Epithelial cell of proximal tubule (primary cell): Measurements from ENCODE around the gene INPP5K. TPM values are rescaled to one million over a fixed set of nuclear protein-coding genes. Genes with fewer than 3 reads are reported as not detected.
"Not testable (repeated sequence)": the region's sequence is repeated elsewhere in the genome, so short reads cannot be mapped to it uniquely, and the experiment has no call there.

Experiments
- DNase-seq: peaks from one replicate; pipeline ENCODE4 v3.0.0-alpha.2; 2011; ENCODE audit warnings: low read depth
- H3K4me3 ChIP-seq: 2 replicates; pipeline ENCODE4 v1.5.1; 2011; ENCODE audit warnings: low read depth, mild to moderate bottlenecking, low read length
- total RNA-seq: library from RNA; depleted of rRNA; stranded (reverse); fragments of >200 nt; gene quantifications from 2 replicates; pipeline ENCODE4 v1.2.3, GENCODE V29; 2015
- TF ChIP-seq, protein P1 (sequence below): conservative IDR thresholded peaks from 2 replicates; pipeline ENCODE4 v1.5.1; 2012; ENCODE audit warnings: low read depth, mild to moderate bottlenecking, low read length

The INPP5K gene
- total RNA-seq, 1 donor from 2014 or later, result 10.7 TPM

DNA sequence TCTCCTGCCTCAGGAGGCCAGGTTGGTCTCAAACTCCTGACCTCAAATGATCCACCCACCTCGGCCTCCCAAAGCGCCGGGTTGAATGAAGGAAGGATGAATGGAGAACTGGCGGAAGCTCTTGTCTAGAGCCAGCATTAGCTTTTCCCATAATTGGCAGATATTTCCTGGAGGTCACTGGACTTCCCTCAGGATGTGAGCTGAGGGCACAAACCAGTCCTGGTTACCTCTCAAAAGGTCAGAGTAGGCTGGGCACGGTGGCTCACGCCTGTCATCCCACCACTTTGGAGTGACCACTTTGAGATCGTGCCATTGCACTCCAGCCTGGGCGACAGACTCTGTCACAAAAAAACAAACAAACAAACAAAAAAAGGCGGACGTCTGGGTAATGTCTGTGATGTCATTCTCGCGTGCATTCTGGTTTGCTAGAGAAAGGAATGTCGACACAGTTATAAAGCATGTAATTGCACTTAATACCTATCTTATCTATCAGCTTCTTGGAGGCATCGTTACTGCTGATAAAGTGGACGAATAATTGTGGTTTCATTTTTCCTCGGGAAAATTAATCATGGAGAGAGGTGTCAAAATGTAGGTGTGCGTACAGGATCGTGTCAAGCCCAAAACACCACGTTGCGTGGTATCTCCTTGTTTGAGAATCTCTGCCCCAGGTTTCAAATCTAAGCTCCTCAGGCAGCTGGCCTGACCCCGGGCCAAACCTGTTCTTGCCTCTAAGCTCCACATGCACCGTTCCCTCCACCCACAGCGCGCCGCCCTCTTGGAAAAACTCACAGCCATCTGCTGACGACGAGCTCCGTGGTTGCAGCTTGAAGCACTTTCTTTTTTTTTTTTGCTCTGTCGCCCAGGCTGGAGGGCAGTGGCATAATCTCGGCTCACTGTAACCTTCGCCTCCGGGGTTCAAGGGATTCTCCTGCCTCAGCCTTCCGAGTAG, 54.0 kb downstream of the INPP5K start:
- TF ChIP-seq, protein P1, sequence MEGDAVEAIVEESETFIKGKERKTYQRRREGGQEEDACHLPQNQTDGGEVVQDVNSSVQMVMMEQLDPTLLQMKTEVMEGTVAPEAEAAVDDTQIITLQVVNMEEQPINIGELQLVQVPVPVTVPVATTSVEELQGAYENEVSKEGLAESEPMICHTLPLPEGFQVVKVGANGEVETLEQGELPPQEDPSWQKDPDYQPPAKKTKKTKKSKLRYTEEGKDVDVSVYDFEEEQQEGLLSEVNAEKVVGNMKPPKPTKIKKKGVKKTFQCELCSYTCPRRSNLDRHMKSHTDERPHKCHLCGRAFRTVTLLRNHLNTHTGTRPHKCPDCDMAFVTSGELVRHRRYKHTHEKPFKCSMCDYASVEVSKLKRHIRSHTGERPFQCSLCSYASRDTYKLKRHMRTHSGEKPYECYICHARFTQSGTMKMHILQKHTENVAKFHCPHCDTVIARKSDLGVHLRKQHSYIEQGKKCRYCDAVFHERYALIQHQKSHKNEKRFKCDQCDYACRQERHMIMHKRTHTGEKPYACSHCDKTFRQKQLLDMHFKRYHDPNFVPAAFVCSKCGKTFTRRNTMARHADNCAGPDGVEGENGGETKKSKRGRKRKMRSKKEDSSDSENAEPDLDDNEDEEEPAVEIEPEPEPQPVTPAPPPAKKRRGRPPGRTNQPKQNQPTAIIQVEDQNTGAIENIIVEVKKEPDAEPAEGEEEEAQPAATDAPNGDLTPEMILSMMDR, result no peak
- no peak for DNase-seq
- no peak overlapping the region for H3K4me3 ChIP-seq

DNA sequence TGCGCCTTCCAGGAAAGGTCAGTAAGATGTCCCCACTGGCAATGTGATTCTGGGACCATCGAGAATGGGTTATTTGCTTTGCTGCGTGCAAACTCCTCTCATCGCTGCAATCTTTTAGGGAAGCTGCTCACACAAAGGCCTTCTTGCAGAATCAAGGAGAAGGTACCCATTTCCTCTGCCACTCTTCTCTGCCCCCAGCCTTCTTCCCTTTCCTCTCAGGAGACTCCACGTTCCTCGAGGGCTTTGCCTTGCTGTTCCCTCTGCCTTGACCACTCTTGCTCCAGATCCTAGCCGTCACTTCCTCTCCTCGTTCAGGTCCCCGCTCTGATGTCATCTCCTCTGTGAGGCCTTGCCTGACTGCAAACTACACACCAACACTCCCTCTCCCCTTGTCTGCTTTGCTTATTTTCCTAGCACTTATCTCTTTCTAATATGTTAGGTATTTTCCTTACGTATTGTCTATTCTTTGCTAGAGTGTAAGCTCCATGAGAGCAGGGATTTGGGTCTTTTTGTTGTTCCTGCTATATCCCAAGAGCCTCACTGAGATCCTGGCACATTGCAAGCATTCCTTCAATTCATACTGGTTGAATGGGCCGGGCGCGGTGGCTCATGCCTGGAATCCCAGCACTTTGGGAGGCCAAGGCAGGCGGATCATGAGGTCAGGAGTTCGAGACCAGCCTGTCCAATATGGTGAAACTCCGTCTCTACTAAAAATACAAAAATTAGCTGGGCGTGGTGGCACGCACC, 55.0 kb downstream of the INPP5K start:
- no peak for DNase-seq
- H3K4me3 ChIP-seq, result no peak overlapping the region
- TF ChIP-seq, protein P1, result no peak

DNA sequence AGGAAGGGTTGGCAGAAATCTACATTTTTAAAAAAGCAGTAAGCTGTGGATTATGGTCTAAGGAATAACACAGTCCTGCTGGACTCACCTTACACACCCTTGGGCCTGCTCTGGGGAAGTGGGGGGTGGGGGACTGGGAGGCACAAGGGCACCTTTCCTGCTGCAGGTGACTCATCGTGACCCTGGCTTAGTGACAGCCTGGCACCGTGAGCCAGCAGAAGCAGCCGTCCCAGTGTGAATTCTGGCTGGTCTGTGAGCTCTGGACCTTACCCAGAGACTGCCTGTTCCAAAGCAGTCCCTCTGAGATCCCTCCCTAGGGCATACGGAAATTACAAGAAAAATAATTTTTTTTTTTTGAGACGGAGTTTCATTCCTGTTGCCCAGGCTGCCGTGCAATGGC, 56.2 kb downstream of the INPP5K start:
- TF ChIP-seq, protein P1, result no peak
- no peak for DNase-seq
- H3K4me3 ChIP-seq, result no peak overlapping the region

DNA sequence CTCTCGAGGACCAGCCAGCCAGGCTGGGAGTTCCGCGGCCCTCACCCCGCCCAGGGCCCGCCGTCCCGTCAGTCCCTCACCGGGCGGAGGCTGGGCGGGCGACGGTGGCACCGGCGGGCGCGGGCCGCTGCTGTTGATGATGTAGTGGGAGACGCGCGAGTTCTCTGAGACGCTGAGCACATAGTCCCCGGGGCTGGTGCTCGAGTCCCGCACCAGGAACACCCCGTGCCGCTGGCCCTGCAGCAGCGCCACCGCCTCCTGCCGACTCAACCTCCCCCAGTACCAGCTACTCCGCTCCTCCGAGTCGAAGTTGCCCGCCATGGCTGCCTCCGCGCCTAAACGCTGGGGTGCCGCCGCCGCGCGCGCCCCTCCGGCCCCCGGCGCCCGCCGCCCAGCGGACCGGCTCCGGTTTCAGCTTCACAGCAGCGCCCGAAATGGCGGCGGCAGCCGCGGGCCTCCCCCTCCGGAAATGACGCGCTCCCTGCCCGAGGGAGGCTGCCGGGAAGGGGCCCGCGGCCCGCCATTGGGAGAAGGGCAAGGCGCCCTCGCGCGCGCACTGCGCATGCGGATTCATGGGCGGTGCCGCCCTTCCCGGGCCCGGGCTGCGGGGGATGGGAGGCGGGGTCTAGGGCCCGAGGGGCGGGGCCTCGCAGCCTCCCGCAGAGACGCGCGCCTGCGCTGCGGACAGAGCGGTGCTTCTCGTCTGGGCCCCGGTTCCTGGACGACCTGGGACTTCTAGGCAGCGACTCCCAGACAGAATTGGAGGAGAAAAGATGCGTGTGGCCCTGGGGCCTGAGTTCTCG, 60.4 kb downstream of the INPP5K start, which contains the start of gene CRK:
Gene CRK, minus strand, starts transcription at position 436 of the 803 bp plus-strand sequence. Its CDS starts 115 bp downstream, at position 321.
- DNase-seq, result no peak
- TF ChIP-seq, protein P1, result no peak
- peak within 1 kb of the TSS; percentile 80 for H3K4me3 ChIP-seq

DNA sequence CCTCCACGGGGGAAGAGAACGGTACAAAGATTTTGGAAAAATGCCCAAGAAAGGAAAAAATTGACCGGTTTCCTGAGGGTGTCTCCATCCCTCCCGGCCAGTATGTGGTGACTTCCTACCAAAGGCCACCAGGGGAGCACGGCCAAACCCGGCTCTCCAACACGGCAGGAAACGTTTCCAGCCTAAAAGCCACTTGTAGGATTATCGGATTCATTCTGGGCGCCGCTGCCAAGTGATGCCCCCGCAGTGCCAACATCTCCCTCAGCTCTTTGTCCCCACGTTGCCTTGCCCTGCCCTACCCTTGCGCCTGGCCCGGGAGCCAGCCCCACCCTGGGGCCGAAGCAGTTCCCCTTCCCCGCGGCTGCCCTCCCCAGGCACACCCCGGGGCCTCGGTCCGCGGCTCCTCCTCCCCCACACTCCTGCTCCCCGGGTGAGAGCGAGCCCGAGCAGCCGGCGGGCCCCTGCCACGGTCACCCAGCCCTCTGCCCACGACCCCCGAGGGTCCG, 61.1 kb downstream of the INPP5K start:
- H3K4me3 ChIP-seq, result peak overlapping the region; percentile 80
- TF ChIP-seq, protein P1, result peak; percentile 60
- no peak for DNase-seq

DNA sequence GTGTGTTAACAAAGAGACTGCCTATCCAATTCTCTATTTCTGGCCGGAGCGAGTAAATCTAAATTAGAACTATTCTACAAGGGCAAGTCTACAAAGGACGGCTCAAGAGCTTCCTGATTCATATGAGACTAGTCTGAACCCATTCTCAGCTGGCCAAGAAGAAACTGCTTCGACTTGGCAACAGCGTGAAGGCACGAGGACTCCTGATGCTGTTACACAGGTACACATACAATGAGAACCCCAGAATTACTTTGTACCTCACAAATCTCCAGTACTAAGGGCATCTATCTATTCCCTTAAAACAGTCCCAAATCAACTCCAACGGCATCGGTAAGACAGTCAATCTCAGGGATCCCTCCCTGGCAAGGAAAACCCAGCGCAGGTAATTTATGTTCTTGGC, 61.9 kb downstream of the INPP5K start:
- DNase-seq, result no peak
- peak overlapping the region; percentile 80 for H3K4me3 ChIP-seq
- TF ChIP-seq, protein P1, result no peak

DNA sequence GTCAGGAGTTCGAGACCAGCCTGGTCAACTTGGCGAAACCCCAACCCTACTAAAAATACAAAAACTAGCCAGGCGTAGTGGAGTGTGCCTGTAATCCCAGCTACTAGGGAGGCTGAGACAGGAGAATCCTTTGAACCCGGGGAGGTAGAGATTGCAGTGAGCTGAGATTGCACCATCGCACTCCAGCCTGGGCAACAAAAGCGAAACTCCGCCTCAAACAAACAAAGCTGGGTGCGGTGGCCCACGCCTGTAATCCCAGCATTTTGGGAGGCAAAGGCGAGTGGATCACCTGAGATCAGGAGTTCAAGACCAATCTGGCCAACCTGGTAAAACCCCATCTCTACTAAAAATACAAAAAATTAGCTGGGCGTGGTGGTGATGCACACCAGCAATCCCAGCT, 62.7 kb downstream of the INPP5K start:
- not testable (repeated sequence) for H3K4me3 ChIP-seq

More for the DNA sequence above, 62.7 kb downstream of the INPP5K start:
- DNase-seq, result not testable (repeated sequence)
